Measurements from ENCODE around the gene CHCHD6.

Gene CHCHD6

GRCh38 chr3:126706631-126707030, 2.6 kb downstream of the CHCHD6 start:
- Histone ChIP-seq H3K27ac (ENCODE audit: low read depth, low read length) (no peak overlapping the region), H3F3A (ENCODE audit: insufficient read depth) (no peaks in the 10 kb centered on the region), H3K9me2 (replicated peaks; ENCODE audit: insufficient read depth, low read length) (no peaks in the 10 kb centered on the region), H3K4me3 (ENCODE audit: insufficient read depth, low read length, poor library complexity, severe bottlenecking) (no peak overlapping the region), H3K4me2 (ENCODE audit: low read depth, low read length, poor library complexity, severe bottlenecking) (no peak overlapping the region), H2AFZ (ENCODE audit: low read depth, low read length, severe bottlenecking) (no peak overlapping the region), H3K79me2 (ENCODE audit: insufficient read depth, low read length) (no peaks in the 10 kb centered on the region), H3K27me3 (ENCODE audit: low read length) (no peaks in the 10 kb centered on the region), H4K20me1 (ENCODE audit: low read depth, low read length) (no peaks in the 10 kb centered on the region), H3K36me3 (ENCODE audit: low read length) (no peaks in the 10 kb centered on the region), H3K9ac (ENCODE audit: low read length) (no peak overlapping the region), H3K9me3 (ENCODE audit: insufficient read depth, low read length) (no peaks in the 10 kb centered on the region)
- no peak for TF ChIP-seq EZH2phosphoT487 (conservative IDR thresholded peaks at IDR 0.05; ENCODE audit: low read length)
- TF ChIP-seq, protein P1, sequence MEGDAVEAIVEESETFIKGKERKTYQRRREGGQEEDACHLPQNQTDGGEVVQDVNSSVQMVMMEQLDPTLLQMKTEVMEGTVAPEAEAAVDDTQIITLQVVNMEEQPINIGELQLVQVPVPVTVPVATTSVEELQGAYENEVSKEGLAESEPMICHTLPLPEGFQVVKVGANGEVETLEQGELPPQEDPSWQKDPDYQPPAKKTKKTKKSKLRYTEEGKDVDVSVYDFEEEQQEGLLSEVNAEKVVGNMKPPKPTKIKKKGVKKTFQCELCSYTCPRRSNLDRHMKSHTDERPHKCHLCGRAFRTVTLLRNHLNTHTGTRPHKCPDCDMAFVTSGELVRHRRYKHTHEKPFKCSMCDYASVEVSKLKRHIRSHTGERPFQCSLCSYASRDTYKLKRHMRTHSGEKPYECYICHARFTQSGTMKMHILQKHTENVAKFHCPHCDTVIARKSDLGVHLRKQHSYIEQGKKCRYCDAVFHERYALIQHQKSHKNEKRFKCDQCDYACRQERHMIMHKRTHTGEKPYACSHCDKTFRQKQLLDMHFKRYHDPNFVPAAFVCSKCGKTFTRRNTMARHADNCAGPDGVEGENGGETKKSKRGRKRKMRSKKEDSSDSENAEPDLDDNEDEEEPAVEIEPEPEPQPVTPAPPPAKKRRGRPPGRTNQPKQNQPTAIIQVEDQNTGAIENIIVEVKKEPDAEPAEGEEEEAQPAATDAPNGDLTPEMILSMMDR (IDR thresholded peaks at IDR 0.05; ENCODE audit: insufficient read depth, low read length, poor library complexity, severe bottlenecking) = no peak

DNA sequence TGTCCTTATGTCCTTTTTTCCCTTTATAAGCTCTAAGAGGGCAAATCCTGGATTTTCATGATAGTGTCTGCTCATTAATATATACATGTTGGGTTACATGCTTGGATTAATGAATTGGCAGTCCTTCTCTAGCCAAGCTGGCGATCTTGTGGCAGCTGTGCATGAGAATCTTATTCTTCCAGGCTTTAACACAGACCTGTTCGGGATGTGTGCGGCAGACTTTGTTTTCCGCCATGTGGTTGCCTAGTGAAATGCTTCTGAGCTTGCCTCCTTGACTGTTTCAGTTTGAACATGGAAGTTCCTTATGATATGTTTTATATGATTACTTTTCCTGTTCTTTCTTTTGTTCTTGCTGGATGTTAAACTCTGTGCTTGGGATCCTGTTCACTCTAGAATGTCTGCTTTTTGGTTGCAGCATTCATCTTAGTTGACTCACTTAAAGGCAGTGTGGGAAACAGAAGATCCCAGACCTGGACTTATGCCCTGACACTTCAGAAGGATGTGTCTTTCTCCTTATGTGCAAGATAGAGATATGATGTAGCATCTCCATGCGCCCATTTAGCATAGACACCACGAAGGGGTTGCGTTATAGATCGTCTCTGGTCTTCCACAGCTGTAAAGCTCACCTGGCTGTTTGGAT, 7.2 kb downstream of the CHCHD6 start:
- Histone ChIP-seq H4K20me1 (ENCODE audit: low read depth, low read length) (no peaks in the 10 kb centered on the region), H3K4me2 (ENCODE audit: low read depth, low read length, poor library complexity, severe bottlenecking) (no peak overlapping the region), H3K27ac (ENCODE audit: low read depth, low read length) (no peak overlapping the region), H3K79me2 (ENCODE audit: insufficient read depth, low read length) (no peaks in the 10 kb centered on the region), H3K9ac (ENCODE audit: low read length) (no peak overlapping the region), H3K9me3 (ENCODE audit: insufficient read depth, low read length) (no peaks in the 10 kb centered on the region), H3K36me3 (ENCODE audit: low read length) (no peaks in the 10 kb centered on the region), H3K4me3 (ENCODE audit: insufficient read depth, low read length, poor library complexity, severe bottlenecking) (no peak overlapping the region), H3F3A (ENCODE audit: insufficient read depth) (no peaks in the 10 kb centered on the region), H2AFZ (ENCODE audit: low read depth, low read length, severe bottlenecking) (no peak overlapping the region), H3K9me2 (replicated peaks; ENCODE audit: insufficient read depth, low read length) (no peaks in the 10 kb centered on the region), H3K27me3 (ENCODE audit: low read length) (no peaks in the 10 kb centered on the region)
- TF ChIP-seq, protein P1 (IDR thresholded peaks at IDR 0.05; ENCODE audit: insufficient read depth, low read length, poor library complexity, severe bottlenecking) = no peak
- no peak for TF ChIP-seq EZH2phosphoT487 (conservative IDR thresholded peaks at IDR 0.05; ENCODE audit: low read length)

DNA sequence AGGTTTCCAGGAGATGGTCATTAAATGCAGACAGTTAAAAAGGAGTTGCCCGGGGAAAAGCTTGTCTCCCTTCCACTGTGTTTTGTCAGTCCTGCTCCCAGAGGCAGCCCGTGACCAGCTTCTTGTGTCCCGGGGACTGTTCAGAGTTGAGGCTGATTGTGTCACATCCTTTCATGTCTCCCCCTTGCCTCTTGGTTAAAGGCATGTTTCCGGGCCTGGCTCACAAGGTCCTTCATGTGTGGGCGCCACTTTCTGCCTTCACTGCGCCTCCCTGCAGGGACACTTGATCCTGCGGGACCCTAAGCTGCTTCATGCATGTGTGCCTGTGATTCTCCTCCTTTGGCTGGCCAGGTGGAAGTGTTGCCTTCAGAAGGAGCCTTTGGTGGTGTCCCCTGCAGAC, 9.2 kb downstream of the CHCHD6 start:
- no peaks in the 10 kb centered on the region for H3K79me2 ChIP-seq (ENCODE audit: insufficient read depth, low read length)
- no peaks in the 10 kb centered on the region for H4K20me1 ChIP-seq (ENCODE audit: low read depth, low read length)
- H2AFZ ChIP-seq (ENCODE audit: low read depth, low read length, severe bottlenecking) = no peak overlapping the region
- H3K9ac ChIP-seq (ENCODE audit: low read length) = no peak overlapping the region
- no peak overlapping the region for H3K4me3 ChIP-seq (ENCODE audit: insufficient read depth, low read length, poor library complexity, severe bottlenecking)
- no peaks in the 10 kb centered on the region for H3K9me3 ChIP-seq (ENCODE audit: insufficient read depth, low read length)
- no peak overlapping the region for H3K27ac ChIP-seq (ENCODE audit: low read depth, low read length)
- H3K4me2 ChIP-seq (ENCODE audit: low read depth, low read length, poor library complexity, severe bottlenecking) = no peak overlapping the region
- TF ChIP-seq EZH2phosphoT487 (conservative IDR thresholded peaks at IDR 0.05; ENCODE audit: low read length) = no peak
- TF ChIP-seq, protein P1 (IDR thresholded peaks at IDR 0.05; ENCODE audit: insufficient read depth, low read length, poor library complexity, severe bottlenecking) = no peak
- H3K9me2 ChIP-seq (replicated peaks; ENCODE audit: insufficient read depth, low read length) = no peaks in the 10 kb centered on the region
- H3F3A ChIP-seq (ENCODE audit: insufficient read depth) = no peaks in the 10 kb centered on the region
- H3K36me3 ChIP-seq (ENCODE audit: low read length) = no peaks in the 10 kb centered on the region
- no peaks in the 10 kb centered on the region for H3K27me3 ChIP-seq (ENCODE audit: low read length)
